Measurements from ENCODE around the gene AGAP1.

The AGAP1 gene

GRCh38 chr2:236163471-236164200, 669.8 kb downstream of the AGAP1 start:
- DNase-seq (ENCODE audit: low read depth), result no peak

- DNase-seq (ENCODE audit: low read depth), result no peak
Observed at GRCh38 chr2:236164201-236164924, 670.5 kb downstream of the AGAP1 start.

GRCh38 chr2:236164925-236165841, 671.3 kb downstream of the AGAP1 start:
- DNase-seq (ENCODE audit: low read depth), result no peak

- no peak for DNase-seq (ENCODE audit: low read depth)
Observed at GRCh38 chr2:236165842-236166795, 672.3 kb downstream of the AGAP1 start.

- DNase-seq (ENCODE audit: low read depth), result no peak
Observed at GRCh38 chr2:236166796-236167296, 673.0 kb downstream of the AGAP1 start.

GRCh38 chr2:236167297-236168109, 673.7 kb downstream of the AGAP1 start:
- DNase-seq (ENCODE audit: low read depth), result no peak

- no peak for DNase-seq (ENCODE audit: low read depth)
Observed at GRCh38 chr2:236168110-236169080, 674.6 kb downstream of the AGAP1 start, which contains the start of gene GBX2. GBX2 (minus strand) TSS chr2:236168386; CDS start chr2:236167971, 415 bp downstream.

GRCh38 chr2:236169151-236169721, 675.4 kb downstream of the AGAP1 start:
- no peak for DNase-seq (ENCODE audit: low read depth)

- no peak for DNase-seq (ENCODE audit: low read depth)
Observed at GRCh38 chr2:236169741-236170589, 676.1 kb downstream of the AGAP1 start.

- no peak for DNase-seq (ENCODE audit: low read depth)
Observed at GRCh38 chr2:236170590-236171165, 676.8 kb downstream of the AGAP1 start.

GRCh38 chr2:236171181-236171679, 677.4 kb downstream of the AGAP1 start:
- DNase-seq (ENCODE audit: low read depth), result no peak

- DNase-seq (ENCODE audit: low read depth), result no peak
Observed at GRCh38 chr2:236171680-236172254, 677.9 kb downstream of the AGAP1 start.

- DNase-seq (ENCODE audit: low read depth), result no peak
Observed at GRCh38 chr2:236172255-236173035, 678.6 kb downstream of the AGAP1 start.

- no peak for DNase-seq (ENCODE audit: low read depth)
Observed at GRCh38 chr2:236173036-236173728, 679.3 kb downstream of the AGAP1 start.
